ENCODE results near the gene TMEM150A. TPM values are rescaled to one million over a fixed set of nuclear protein-coding genes. Genes with fewer than 3 reads are reported as not detected.
"Not testable (repeated sequence)": the region's sequence is repeated elsewhere in the genome, so short reads cannot be mapped to it uniquely, and the experiment has no call there.

The TMEM150A gene
- total RNA-seq, 2 experiments from 2014 or later = 1.3 to 2.5 TPM

GRCh38 chr2:85564144-85564563 is 38.3 kb downstream of the TMEM150A start:
- CTCF ChIA-PET = interaction anchor here (0.9 to 1.5 kb wide), 3 partner anchors 13 to 175 kb away, joined by 3 to 7 read pairs (median 4); no protein-coding TSS in a partner anchor

GRCh38 chr2:85561280-85562212 is 41.0 kb downstream of the TMEM150A start, which contains the start of gene GGCX:
TSS of gene GGCX (minus strand) at chr2:85561493. CDS start at chr2:85561428, 65 bp downstream.
- intact Hi-C loops (cut with DNase I, micrococcal nuclease) = loop anchor here (1.0 to 2.0 kb wide), 14 partner anchors 16 to 233 kb away; partner anchors contain the start of genes ELMOD3 (in 2 of the 2), RETSAT (in 2 of the 2), TMEM150A (in 2 of the 2) and C2orf68 (in 1 of the 2)
- CTCF ChIA-PET = interaction anchor here (0.7 to 6.0 kb wide), 6 partner anchors 12 to 142 kb away, joined by 3 to 60 read pairs (median 4); partner anchors contain the start of gene MAT2A
- no peaks in the 10 kb centered on the region for H3K9me3 Mint-ChIP-seq (ENCODE audit: low read depth)
- peak within 1 kb of the TSS; percentile 95 for H3K4me3 Mint-ChIP-seq
- peak; percentile 94 for ATAC-seq
- H3K36me3 Mint-ChIP-seq (ENCODE audit: low read depth) = peaks cover 8% of the 10 kb centered on the region
- peak; percentile 98 for DNase-seq
- peak within 1 kb of the TSS; percentile 93 for H3K27ac Mint-ChIP-seq
- peaks cover 33% of the 10 kb centered on the region for H3K4me1 Mint-ChIP-seq
- POLR2A ChIA-PET = interaction anchor here (0.5 to 3.0 kb wide), 7 partner anchors 11 to 546 kb away, joined by 3 to 18 read pairs (median 4); partner anchors contain the start of genes ELMOD3, MAT2A, RETSAT and RNF181
- no peaks in the 10 kb centered on the region for H3K27me3 Mint-ChIP-seq

More at GRCh38 chr2:85564144-85564563, 38.3 kb downstream of the TMEM150A start:
- DNase-seq (no peak), ATAC-seq (no peak)
- Mint-ChIP-seq H3K4me1 (peaks cover 25% of the 10 kb centered on the region), H3K9me3 (ENCODE audit: low read depth) (no peaks in the 10 kb centered on the region), H3K36me3 (ENCODE audit: low read depth) (no peaks in the 10 kb centered on the region), H3K27ac (no peak overlapping the region), H3K27me3 (no peaks in the 10 kb centered on the region), H3K4me3 (no peak overlapping the region)
- POLR2A ChIA-PET = interaction anchor here (0.6 to 0.7 kb wide), 3 partner anchors 20 to 163 kb away, joined by 3 to 6 read pairs (median 5); no protein-coding TSS in a partner anchor
- intact Hi-C loops (cut with DNase I, micrococcal nuclease) = no loop called here

- DNase-seq (no peak), ATAC-seq (peak; percentile 34)
- POLR2A ChIA-PET = interaction anchor here (0.6 to 3.0 kb wide), 7 partner anchors 10 to 143 kb away, joined by 3 to 18 read pairs (median 4); partner anchors contain the start of gene MAT2A
- peaks cover 11% of the 10 kb centered on the region for H3K36me3 Mint-ChIP-seq (ENCODE audit: low read depth)
- H3K4me1 Mint-ChIP-seq = peaks cover 33% of the 10 kb centered on the region
- intact Hi-C loops (cut with DNase I, micrococcal nuclease) = loop anchor here (1.0 to 2.0 kb wide), 14 partner anchors 16 to 233 kb away; partner anchors contain the start of genes ELMOD3 (in 2 of the 2), RETSAT (in 2 of the 2), TMEM150A (in 2 of the 2) and C2orf68 (in 1 of the 2)
- peak overlapping the region; percentile 95 for H3K4me3 Mint-ChIP-seq
- CTCF ChIA-PET = interaction anchor here (0.6 to 6.0 kb wide), 9 partner anchors 11 to 141 kb away, joined by 3 to 60 read pairs (median 5); partner anchors contain the start of genes MAT2A and TMEM150A
- H3K27me3 Mint-ChIP-seq = no peaks in the 10 kb centered on the region
- H3K27ac Mint-ChIP-seq = peak overlapping the region; percentile 88
- no peaks in the 10 kb centered on the region for H3K9me3 Mint-ChIP-seq (ENCODE audit: low read depth)
Measured at GRCh38 chr2:85560812-85561279, 41.7 kb downstream of the TMEM150A start.

GRCh38 chr2:85560403-85560726 is 42.1 kb downstream of the TMEM150A start:
- Mint-ChIP-seq H3K27ac (peak overlapping the region; percentile 88), H3K4me1 (peaks cover 33% of the 10 kb centered on the region), H3K4me3 (peak overlapping the region; percentile 95), H3K36me3 (ENCODE audit: low read depth) (peaks cover 15% of the 10 kb centered on the region)
- not testable (repeated sequence) for ATAC-seq; H3K27me3 Mint-ChIP-seq; DNase-seq; H3K9me3 Mint-ChIP-seq (ENCODE audit: low read depth)
- intact Hi-C loops (cut with DNase I, micrococcal nuclease) = loop anchor here in 1 of 2 experiments (2.0 kb wide), 2 partner anchors 18 to 42 kb away; partner anchors contain the start of gene TMEM150A
- POLR2A ChIA-PET = interaction anchor here (0.6 to 3.0 kb wide), 6 partner anchors 9 to 143 kb away, joined by 3 to 18 read pairs (median 4); partner anchors contain the start of gene MAT2A
- CTCF ChIA-PET = interaction anchor here (0.6 to 6.0 kb wide), 6 partner anchors 10 to 140 kb away, joined by 3 to 60 read pairs (median 5); partner anchors contain the start of genes MAT2A and TMEM150A

DNA sequence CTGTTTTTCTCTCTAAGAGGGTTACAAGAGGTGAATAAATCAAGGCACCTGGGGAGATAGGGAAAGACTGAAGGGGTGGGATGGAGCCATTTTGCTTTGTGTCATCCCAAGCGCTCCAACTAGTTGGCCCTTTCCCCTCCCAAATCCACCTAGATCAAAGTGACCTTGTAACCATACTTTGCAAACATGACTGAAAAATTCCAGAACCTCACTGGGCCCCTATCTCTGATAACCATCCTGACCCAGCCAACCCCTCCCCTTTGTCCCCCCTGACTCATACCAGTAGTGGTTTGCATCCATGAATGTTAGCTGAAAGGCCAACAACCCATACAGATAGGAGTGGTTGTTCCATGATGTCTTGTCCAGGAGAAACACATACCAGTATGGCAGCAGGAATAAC is 44.3 kb downstream of the TMEM150A start:
- Mint-ChIP-seq H3K4me1 (peaks cover 29% of the 10 kb centered on the region), H3K4me3 (no peak overlapping the region), H3K27me3 (no peaks in the 10 kb centered on the region), H3K27ac (peak overlapping the region; percentile 7), H3K9me3 (ENCODE audit: low read depth) (no peaks in the 10 kb centered on the region), H3K36me3 (ENCODE audit: low read depth) (peaks cover 25% of the 10 kb centered on the region)
- no peak for ATAC-seq
- ChIA-PET POLR2A (no interaction called here), CTCF (interaction anchor here (1.0 to 6.0 kb wide), 3 partner anchors 8 to 167 kb away, joined by 3 to 60 read pairs (median 4); no protein-coding TSS in a partner anchor)
- intact Hi-C loops (cut with DNase I, micrococcal nuclease) = no loop called here
- no peak for DNase-seq

- H3K4me1 Mint-ChIP-seq = peaks cover 29% of the 10 kb centered on the region
- H3K27ac Mint-ChIP-seq = no peak overlapping the region
- ATAC-seq (no peak), DNase-seq (no peak)
- no peaks in the 10 kb centered on the region for H3K27me3 Mint-ChIP-seq
- CTCF ChIA-PET = interaction anchor here (1.0 to 10.6 kb wide), 5 partner anchors 7 to 136 kb away, joined by 3 to 205 read pairs (median 4); partner anchors contain the start of gene SH2D6
- POLR2A ChIA-PET = interaction anchor here (1.4 to 1.8 kb wide), 2 partner anchors 11 to 13 kb away, joined by 8 to 20 read pairs; no protein-coding TSS in a partner anchor
- H3K36me3 Mint-ChIP-seq (ENCODE audit: low read depth) = peaks cover 35% of the 10 kb centered on the region
- H3K9me3 Mint-ChIP-seq (ENCODE audit: low read depth) = no peaks in the 10 kb centered on the region
- H3K4me3 Mint-ChIP-seq = no peak overlapping the region
- intact Hi-C loops (cut with DNase I, micrococcal nuclease) = loop anchor here in 1 of 2 experiments (2.0 kb wide), 1 partner anchor 16 kb away; no protein-coding TSS in a partner anchor
Measured at GRCh38 chr2:85557130-85557529, 45.4 kb downstream of the TMEM150A start.

- ChIA-PET CTCF (interaction anchor here (0.7 to 10.6 kb wide), 4 partner anchors 15 to 489 kb away, joined by 3 to 205 read pairs (median 10); partner anchors contain the start of gene SH2D6), POLR2A (interaction anchor here (1.8 kb wide), 1 partner anchor 11 kb away, joined by 8 read pairs; no protein-coding TSS in a partner anchor)
- intact Hi-C loops (cut with DNase I, micrococcal nuclease) = loop anchor here in 1 of 2 experiments (5.0 kb wide), 1 partner anchor 228 kb away; the partner anchor contains the start of gene TGOLN2
- Mint-ChIP-seq H3K4me1 (peaks cover 19% of the 10 kb centered on the region), H3K9me3 (ENCODE audit: low read depth) (no peaks in the 10 kb centered on the region), H3K4me3 (no peak overlapping the region), H3K36me3 (ENCODE audit: low read depth) (peaks cover 45% of the 10 kb centered on the region), H3K27ac (peak overlapping the region; percentile 26), H3K27me3 (no peaks in the 10 kb centered on the region)
- DNase-seq (no peak), ATAC-seq (peak; percentile 51)
Measured at GRCh38 chr2:85554980-85555612, 47.4 kb downstream of the TMEM150A start.

- Mint-ChIP-seq H3K27ac (no peak overlapping the region), H3K4me3 (no peak overlapping the region), H3K4me1 (peaks cover 3% of the 10 kb centered on the region), H3K9me3 (ENCODE audit: low read depth) (no peaks in the 10 kb centered on the region), H3K36me3 (ENCODE audit: low read depth) (peaks cover 46% of the 10 kb centered on the region), H3K27me3 (no peaks in the 10 kb centered on the region)
- intact Hi-C loops (cut with DNase I, micrococcal nuclease) = loop anchor here (2.0 to 5.0 kb wide), 2 partner anchors 226 kb away; partner anchors contain the start of gene TGOLN2 (in 2 of the 2)
- CTCF ChIA-PET = interaction anchor here (0.7 to 10.6 kb wide), 6 partner anchors 117 to 219 kb away, joined by 3 to 205 read pairs (median 3); partner anchors contain the start of gene SH2D6
- DNase-seq (no peak), ATAC-seq (no peak)
- POLR2A ChIA-PET = interaction anchor here (0.6 kb wide), 1 partner anchor 172 kb away, joined by 5 read pairs; no protein-coding TSS in a partner anchor
Measured at GRCh38 chr2:85553184-85553583, 49.3 kb downstream of the TMEM150A start.

DNA sequence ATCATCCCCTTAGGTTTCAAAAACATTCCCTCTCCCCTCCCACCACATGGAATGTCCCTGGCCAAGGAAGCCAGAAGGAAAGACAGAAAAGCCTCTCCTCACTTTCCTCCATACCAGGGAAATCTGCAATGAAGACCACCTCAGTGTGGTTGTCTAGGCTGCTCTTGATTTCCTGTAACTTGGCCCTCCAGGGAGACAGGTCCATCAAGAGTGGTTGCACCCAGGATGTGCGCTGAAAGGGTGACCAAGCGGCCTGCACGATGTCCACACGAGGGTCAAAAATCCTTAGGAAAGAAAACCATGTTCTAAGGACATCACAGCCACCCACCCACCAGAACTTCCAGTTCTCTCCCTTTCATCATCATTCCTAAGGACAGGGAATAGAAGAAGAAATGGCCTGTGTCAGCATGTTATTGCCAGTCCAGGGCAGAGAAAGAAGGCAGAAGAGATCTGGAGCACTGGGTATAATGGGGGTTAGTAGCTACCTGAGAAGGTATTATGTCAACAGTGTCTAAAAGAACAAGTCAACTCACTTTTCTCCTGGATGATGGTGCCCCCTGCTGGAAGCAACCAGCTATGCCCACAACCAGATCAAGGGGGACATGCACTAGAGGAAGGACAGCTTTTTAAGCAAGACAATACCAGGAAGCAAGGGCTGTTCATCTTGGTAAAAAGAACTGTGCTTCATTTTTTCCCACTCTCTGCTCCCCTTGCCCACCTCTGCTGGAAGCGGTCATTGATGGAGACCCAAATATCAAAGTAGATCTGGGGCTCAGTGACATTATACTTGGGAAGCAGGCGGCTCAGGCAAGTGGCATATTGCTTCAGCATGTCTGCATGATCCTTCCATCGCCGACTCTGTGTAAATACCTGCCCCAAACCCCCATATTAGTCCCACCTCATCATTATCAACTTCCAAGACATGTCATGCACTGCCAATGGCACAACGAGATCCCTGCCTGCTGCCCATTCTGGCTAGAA is 50.5 kb downstream of the TMEM150A start:
- POLR2A ChIA-PET = interaction anchor here (0.6 to 3.1 kb wide), 7 partner anchors 9 to 140 kb away, joined by 3 to 19 read pairs (median 17); partner anchors contain the start of genes GGCX, MAT2A, SH2D6 and VAMP5
- no peaks in the 10 kb centered on the region for H3K27me3 Mint-ChIP-seq
- CTCF ChIA-PET = interaction anchor here (0.5 to 10.6 kb wide), 34 partner anchors 7 to 1729 kb away, joined by 3 to 205 read pairs (median 4); partner anchors contain the start of genes CAPG, ELMOD3, GGCX and MAT2A
- ATAC-seq = peak; percentile 88
- intact Hi-C loops (cut with DNase I, micrococcal nuclease) = loop anchor here (1.0 to 5.0 kb wide), 5 partner anchors 132 to 225 kb away; partner anchors contain the start of genes TGOLN2 (in 2 of the 2), ELMOD3 (in 1 of the 2) and RETSAT (in 1 of the 2)
- H3K4me3 Mint-ChIP-seq = no peak overlapping the region
- H3K27ac Mint-ChIP-seq = no peak overlapping the region
- no peaks in the 10 kb centered on the region for H3K9me3 Mint-ChIP-seq (ENCODE audit: low read depth)
- H3K4me1 Mint-ChIP-seq = peaks cover 2% of the 10 kb centered on the region
- peak; percentile 92 for DNase-seq
- H3K36me3 Mint-ChIP-seq (ENCODE audit: low read depth) = peaks cover 40% of the 10 kb centered on the region

All from activated CD4-positive, alpha-beta T cell treated with anti-CD3 and anti-CD28 coated beads for 36 hours (primary cell).